HG02885 (cell line): Measurements from ENCODE around the gene WDR90.
"Not testable (repeated sequence)": the region's sequence is repeated elsewhere in the genome, so short reads cannot be mapped to it uniquely, and the experiment has no call there.

Source experiments
- ATAC-seq: cut with Tn5 transposase; IDR thresholded peaks from one replicate; pipeline ENCODE4 v1.9.1; 2021; ENCODE audit warnings: mild to moderate bottlenecking; ENCODE audit not compliant: unreplicated experiment, poor library complexity

WDR90 gene

DNA sequence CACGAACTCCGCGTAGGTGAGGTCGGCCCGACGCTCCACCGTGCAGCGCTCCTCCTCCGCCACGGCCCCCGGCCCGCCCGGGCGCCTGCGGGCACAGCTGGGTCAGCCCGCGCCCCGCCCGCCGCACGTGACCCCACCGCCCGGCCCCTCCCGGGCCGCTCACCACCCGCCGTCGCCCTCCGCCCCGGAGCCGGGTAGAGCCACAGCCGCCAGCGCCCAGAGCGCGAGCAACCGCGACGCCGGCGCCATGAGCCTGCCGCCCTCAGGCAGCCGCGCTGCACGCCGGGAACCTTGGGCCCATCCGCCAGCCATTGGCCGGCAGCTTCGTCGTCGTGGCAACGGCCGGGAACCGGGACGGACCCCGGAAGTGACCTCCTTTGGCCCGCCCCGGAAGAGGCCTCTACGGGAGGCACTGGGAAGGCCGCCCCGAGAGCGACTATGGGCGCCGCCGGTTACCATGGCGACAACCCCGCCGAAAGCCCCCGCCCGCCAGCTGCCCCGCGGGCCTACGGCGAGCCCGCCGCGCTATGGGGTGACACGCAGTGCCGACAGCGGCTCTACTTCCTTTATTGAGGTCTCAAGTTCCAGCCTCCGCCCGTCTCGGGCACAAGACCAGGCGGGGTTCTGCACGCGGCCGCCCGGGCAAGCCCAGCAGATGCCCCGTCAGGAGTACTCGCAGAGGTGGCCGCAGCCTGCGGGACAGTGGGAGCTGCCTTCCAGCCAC lies 35.1 kb downstream of the WDR90 start, which contains the start of gene JMJD8:
Gene JMJD8, minus strand, starts transcription at position 264 of the 724 bp plus-strand sequence. Its CDS starts 15 bp downstream, at position 249.
- peak; percentile 68 for ATAC-seq

- no peak for ATAC-seq
Measured at GRCh38 chr16:684961-685696, 36.0 kb downstream of the WDR90 start.

- ATAC-seq = no peak
Measured at GRCh38 chr16:685967-686366, 36.8 kb downstream of the WDR90 start.

DNA sequence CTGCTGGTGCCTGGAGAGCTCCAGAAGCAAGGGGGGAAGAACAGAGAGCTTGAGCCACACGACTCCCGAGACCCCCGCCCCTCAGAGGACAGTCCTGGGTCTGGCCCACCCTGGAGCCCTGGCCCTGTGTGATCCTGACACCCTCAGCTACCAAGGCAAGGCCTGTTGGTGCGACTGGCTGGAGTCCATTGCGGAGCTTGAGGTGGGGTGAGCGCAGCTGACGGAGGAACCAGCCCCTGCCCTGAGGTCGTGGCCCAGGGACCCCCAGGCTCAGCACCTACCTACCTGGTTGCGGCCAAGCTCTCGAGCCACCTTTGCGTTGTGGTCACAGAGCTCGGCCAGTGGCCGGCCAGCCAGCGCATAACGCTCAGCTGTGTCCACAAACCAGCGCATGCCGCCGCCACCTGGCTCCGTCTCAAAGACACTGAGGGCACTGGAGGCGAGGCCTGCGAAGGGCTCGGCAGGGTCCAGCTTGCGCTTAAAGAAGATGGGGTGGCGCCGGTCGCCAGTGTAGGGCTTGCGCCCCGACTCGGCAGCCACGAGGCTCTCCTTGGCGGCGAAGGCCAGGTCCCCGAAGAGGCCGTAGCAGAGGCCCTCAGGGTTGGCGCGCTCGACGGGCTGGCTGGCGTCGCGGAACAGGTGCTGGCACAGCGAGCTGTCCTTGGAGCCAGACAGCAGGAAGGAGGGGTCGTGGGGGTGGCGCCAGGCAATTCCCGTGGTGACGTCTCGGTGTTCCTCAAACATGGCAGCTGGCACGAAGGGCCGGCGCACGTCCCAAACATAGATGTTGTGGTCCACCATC lies 37.5 kb downstream of the WDR90 start:
- ATAC-seq = no peak

GRCh38 chr16:687499-687898 lies 38.3 kb downstream of the WDR90 start:
- ATAC-seq = no peak

GRCh38 chr16:689175-689897 lies 40.2 kb downstream of the WDR90 start:
- no peak for ATAC-seq

- not testable (repeated sequence) for ATAC-seq
Measured at GRCh38 chr16:691242-691641, 42.1 kb downstream of the WDR90 start.

DNA sequence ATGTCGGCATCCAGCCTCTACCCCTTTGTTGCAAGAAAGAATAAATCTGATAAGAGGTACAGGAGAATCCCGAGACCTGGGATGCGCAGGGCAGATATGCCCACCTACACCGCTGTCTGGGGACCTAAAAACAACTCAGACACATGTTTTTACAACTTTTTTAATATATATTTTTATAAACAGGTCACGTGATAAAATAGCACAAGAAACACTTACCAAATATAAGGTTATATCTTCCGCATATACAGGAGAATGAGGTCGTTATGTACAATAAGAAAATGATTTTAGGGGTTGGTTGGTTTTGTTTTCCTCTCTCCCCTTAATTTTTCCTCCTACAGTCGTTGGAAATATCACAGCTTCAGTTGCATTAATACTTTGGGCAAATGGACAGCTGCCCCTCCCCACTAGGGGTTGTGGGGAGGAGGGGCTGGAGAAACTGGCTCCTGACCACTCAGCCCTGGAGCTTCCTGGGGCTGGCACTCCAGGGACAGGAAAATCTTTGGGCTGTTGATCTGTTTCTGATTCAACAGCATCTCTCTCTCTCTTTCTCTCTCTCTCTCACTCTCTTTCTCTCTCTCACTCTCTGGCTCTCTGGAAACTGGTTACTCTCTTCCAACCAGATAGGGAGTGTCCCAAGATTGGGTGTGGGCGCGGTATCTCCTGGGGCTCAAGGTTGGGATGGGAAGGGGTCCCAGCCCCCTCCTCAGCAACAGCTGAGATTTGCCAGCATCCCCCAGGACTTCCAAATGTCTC lies 43.4 kb downstream of the WDR90 start:
- no peak for ATAC-seq

GRCh38 chr16:693364-693763 lies 44.2 kb downstream of the WDR90 start:
- ATAC-seq = no peak

GRCh38 chr16:693766-694165 lies 44.6 kb downstream of the WDR90 start:
- no peak for ATAC-seq

DNA sequence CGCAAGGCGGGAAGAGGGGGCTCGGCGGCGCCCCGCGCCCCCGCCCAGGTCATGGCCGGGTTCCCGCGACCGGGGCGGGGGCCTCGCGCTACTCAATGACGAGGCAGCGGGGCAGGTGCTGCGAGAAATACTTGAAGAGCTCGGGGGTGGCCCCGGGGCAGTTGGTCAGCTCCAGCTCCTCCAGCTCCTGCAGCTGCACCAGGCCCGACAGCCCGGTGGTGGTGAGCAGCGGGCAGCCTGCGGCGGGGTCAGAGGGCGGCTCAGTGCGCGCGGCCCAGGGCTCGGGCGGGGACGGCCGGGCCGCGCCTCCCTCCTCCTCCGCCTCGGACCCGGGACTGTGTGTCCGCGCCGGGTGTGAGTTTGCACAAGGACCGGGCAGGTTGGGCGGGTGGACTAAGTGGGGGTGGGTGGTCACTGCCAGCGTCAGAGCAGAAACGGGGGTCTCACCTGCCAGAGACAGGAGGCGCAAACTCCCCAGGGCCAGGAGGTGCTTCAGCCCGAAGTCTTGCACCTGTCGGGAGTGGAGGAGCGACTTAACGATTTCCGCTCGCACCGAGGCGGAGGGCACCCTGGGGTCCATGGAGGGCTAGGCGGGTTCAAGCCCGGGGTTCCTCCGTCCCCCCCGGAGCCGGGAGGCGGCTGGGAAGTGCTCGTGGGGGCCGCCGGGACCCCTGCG lies 45.2 kb downstream of the WDR90 start:
- ATAC-seq = no peak

- no peak for ATAC-seq
Measured at GRCh38 chr16:694863-695354, 45.7 kb downstream of the WDR90 start.

DNA sequence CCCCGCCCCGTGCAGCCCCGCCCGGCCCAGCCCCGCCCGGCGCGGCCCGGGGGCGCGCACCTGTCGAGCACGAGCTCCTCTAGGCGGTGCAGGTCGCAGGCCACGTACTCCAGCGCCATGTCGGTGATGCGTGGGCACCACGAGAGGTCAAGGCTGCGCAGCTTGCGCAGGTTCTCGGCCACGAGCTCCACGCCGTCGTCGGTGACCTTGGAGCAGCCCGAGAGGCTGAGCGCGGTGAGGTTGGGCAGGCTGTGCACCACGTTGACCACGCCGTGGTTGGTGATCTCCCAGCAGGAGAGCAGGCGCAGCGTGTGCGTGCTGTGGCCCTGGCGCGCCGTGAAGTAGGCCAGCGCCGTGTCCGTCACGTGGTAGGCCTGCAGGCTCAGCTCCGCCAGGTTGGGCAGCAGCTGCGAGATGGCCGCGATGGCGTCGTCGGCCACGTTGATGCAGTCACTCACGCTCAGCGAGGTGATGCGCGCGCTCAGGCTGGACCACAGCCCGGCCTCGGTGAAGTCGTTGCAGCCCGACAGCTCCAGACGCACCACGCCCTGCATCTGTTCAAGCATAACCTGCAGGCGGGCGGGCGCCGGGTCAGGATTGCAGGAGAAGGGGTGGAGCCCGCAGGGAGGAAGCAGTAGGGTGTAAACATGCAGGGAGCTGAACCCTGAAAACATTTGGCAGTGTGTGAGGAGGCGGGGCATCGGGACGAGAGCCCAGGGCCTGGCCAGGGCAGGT lies 46.4 kb downstream of the WDR90 start:
- ATAC-seq = no peak

GRCh38 chr16:698911-699671 lies 49.9 kb downstream of the WDR90 start:
- ATAC-seq = no peak

DNA sequence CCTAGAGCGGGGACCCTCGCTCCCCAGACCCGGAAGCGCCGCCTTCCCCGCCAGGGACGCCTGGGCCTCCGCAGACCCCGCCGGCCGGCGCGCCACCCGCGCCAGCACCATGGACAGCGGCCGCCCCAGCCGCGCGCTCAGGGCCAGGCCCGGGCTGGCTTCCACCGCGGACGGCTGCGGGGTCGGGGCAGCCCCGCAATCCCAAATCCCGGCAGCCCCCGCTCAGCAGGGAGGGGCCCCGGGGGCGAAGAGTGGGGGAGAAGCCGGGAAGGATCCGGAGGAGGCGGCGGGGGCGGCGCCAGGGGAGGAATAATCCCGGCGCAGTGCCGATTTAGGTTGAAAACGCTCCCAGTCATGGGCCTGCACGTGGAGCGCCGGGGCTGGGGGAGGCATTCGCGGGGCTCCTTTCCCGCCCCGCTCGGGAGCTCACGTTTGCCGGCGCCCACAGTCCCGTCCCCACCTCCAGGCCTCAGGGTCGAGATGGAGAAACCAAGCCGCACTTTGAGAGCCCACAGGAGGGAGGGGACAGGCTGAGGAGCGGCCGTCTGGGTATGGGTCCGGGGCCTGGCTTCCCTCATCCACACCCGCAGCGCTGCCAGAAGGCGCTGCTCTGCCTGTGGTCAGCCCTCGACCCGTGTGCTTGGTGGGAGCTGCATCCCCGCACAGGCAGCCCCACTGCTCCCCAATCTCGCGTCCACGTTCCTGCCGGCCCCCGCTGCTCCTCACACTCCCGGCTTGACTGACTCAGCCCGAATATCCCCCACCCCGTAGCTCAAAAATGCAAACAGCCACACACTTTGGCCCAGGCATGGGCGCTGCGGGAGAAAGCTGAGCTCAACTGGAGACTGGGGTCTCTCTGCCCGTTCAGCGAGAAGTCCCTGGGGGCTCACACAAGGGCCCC lies 51.8 kb downstream of the WDR90 start:
- ATAC-seq = no peak

GRCh38 chr16:702341-702740 lies 53.2 kb downstream of the WDR90 start:
- ATAC-seq = no peak

- ATAC-seq = no peak
Measured at GRCh38 chr16:703406-703805, 54.2 kb downstream of the WDR90 start.
